ENCODE results near the gene VWA7.

VWA7 gene

DNA sequence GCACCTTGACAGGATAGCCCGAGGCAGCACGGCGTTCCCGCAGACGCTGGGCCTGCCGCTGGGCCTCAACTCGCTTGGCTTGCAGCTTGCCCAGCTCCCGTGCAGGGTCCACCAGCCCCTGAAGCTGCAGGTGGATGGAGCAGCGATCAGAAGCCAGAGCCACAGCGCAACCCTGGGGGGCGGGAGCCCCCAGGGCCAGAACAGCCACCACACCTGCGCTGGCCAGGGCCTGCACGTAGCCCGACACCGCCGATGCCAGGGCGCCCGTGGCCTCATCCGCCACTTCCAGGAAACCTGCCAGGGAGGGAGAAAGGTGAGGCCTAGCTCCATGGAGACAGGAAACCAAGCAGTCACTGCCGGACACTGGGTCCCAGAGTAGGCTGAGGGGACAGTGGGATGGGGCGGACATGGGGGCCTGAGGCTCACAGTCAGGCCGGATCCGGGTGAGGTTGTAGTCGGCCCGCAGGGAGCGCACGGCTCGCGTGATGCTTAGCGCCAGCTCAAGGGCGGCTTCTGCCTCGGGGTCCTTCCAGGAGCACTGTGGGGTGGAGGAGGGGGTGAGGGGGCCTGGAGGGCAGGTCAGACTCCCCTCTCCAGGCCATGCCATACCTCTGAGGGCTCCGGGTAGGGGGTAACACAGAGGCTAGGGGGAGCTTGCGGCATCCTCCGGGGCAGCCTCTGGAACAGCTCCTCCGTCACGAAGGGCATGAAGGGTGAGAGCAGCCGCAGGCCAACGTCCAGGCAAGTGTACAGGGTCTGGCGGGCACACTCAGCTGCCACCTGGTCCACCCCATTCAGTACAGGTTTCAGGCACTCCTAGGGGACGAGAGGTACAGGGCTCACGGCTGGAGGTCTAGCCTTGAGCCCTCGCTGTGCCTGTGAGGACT lies 2.1 kb upstream of the VWA7 start:
- peaks cover 3 to 57% of the 10 kb centered on the region in 2 experiments; a peak in 2 of 3 replicates for H3K36me3 ChIP-seq (ENCODE audit: control insufficient read depth in 2 of 2, insufficient read depth in 1 of 2, low read length in 2 of 2)

DNA sequence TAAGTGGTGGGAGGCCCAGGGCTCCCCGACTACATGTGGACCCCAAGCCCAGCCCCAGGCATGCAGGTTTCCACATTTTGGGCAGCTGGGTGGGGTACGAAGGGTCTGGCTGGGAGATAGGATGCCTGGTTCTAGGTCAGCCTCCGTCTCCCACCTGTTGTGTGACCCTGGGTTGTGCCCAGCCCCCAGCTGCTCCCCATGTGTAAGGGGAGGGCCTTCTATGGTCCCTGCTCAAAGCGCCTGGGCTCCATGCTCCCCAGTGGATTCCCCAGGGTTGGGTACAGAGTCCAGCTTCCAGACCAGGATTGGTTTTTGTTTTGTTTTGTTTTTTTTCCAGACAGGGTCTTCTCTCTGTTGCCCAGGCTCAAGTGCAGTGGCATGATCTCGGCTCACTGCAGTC lies 1.1 kb upstream of the VWA7 start:
- peaks cover 4% of the 10 kb centered on the region for H3K4me1 ChIP-seq (ENCODE audit: control insufficient read depth, insufficient read depth, low read length)
- ChIA-PET CTCF (interaction anchor here (0.6 to 7.5 kb wide), 6 partner anchors 9 to 174 kb away, joined by 3 to 50 read pairs (median 5); partner anchors contain the start of genes LSM2 and VARS1), POLR2A (interaction anchor here (0.6 to 3.3 kb wide), 11 partner anchors 10 to 353 kb away, joined by 3 to 38 read pairs (median 4); partner anchors contain the start of genes DDAH2, HSPA1A, HSPA1B and HSPA1L)
- H3K4me3 ChIP-seq (ENCODE audit: low read depth, low read length), result no peak overlapping the region
- TF ChIP-seq SCRT2 (tag by site-specific recombination; IDR thresholded peaks at IDR 0.05), result peak; percentile 61
- TF ChIP-seq ZNF112 (tag by site-specific recombination; IDR thresholded peaks at IDR 0.05), result no peak
- no peak for TF ChIP-seq BCL11A (tag by site-specific recombination; IDR thresholded peaks at IDR 0.05; ENCODE audit: low read depth)
- TF ChIP-seq GLIS2 (tag by site-specific recombination; IDR thresholded peaks at IDR 0.05), result peak; percentile 10; the same call in 1 of the 2 replicates
- TF ChIP-seq ZBTB7A (tag by site-specific recombination; IDR thresholded peaks at IDR 0.05; ENCODE audit: low read depth), result no peak
- peaks cover 2 to 51% of the 10 kb centered on the region in 2 experiments; a peak in 2 of 3 replicates for H3K36me3 ChIP-seq (ENCODE audit: control insufficient read depth in 2 of 2, insufficient read depth in 1 of 2, low read length in 2 of 2)
- no peaks in the 10 kb centered on the region for H3K9me3 ChIP-seq (ENCODE audit: control insufficient read depth, insufficient read depth, low read depth, low read length)
- H3K27ac ChIP-seq (ENCODE audit: extremely low read depth, low read depth, low read length), result no peak overlapping the region

More for the DNA sequence above, 2.1 kb upstream of the VWA7 start:
- Histone ChIP-seq H3K27ac (ENCODE audit: extremely low read depth, low read depth, low read length) (no peak overlapping the region), H3K9me3 (ENCODE audit: control insufficient read depth, insufficient read depth, low read depth, low read length) (no peaks in the 10 kb centered on the region), H3K4me1 (ENCODE audit: control insufficient read depth, insufficient read depth, low read length) (peaks cover 4% of the 10 kb centered on the region), H3K4me3 (ENCODE audit: low read depth, low read length) (no peak overlapping the region)
- TF ChIP-seq ZNF600 (tag by site-specific recombination; IDR thresholded peaks at IDR 0.05) (0 out of 2 replicates have a peak, but pooled peaks have one; percentile 28), REPIN1 (tag by site-specific recombination; IDR thresholded peaks at IDR 0.05; ENCODE audit: low read depth) (no peak)
- ChIA-PET CTCF (interaction anchor here (0.6 to 7.5 kb wide), 5 partner anchors 10 to 34 kb away, joined by 3 to 50 read pairs (median 5); partner anchors contain the start of genes LSM2 and SAPCD1), POLR2A (interaction anchor here (0.9 to 3.3 kb wide), 5 partner anchors 9 to 84 kb away, joined by 3 to 38 read pairs (median 9); partner anchors contain the start of genes HSPA1B, LSM2, NEU1 and VARS1)

DNA sequence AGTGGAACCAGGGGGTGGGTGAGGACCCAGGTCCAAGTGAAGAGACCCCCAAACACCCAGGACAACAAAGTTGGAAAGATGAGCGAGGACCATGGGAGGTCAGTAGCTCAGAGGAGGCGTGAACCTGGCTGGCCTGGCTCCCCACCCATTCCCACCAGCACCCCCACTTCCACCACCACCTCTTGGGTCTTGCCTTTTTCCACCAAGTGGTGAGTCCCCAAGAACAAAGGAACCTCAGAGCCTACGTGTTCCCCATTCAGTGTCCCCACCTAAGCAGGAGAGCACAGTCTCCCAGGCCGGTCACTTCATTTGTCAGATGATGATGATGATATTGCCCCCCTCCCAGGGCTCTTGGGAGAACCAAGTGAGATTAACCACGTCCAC lies 531 bp upstream of the VWA7 start:
- ChIA-PET POLR2A (interaction anchor here (0.6 to 3.3 kb wide), 19 partner anchors 8 to 353 kb away, joined by 3 to 38 read pairs (median 4); partner anchors contain the start of genes CLIC1, DDAH2, HSPA1A and HSPA1B), CTCF (interaction anchor here (0.6 to 7.5 kb wide), 10 partner anchors 8 to 175 kb away, joined by 3 to 50 read pairs (median 4); partner anchors contain the start of genes LSM2 and VARS1)
- Histone ChIP-seq H3K36me3 (ENCODE audit: control insufficient read depth in 2 of 2, insufficient read depth in 1 of 2, low read length in 2 of 2) (peaks cover 0 to 46% of the 10 kb centered on the region in 2 experiments; a peak in 2 of 3 replicates), H3K4me1 (ENCODE audit: control insufficient read depth, insufficient read depth, low read length) (peaks cover 4% of the 10 kb centered on the region), H3K27ac (ENCODE audit: extremely low read depth, low read depth, low read length) (no peak overlapping the region), H3K9me3 (ENCODE audit: control insufficient read depth, insufficient read depth, low read depth, low read length) (no peaks in the 10 kb centered on the region), H3K4me3 (ENCODE audit: low read depth, low read length) (no peak overlapping the region)
- TF ChIP-seq ZNF785 (tag by site-specific recombination; IDR thresholded peaks at IDR 0.05) (no peak), ZNF175 (tag by site-specific recombination; IDR thresholded peaks at IDR 0.05) (no peak), ZNF2 (tag by site-specific recombination; IDR thresholded peaks at IDR 0.05) (no peak), ZNF621 (tag by site-specific recombination; IDR thresholded peaks at IDR 0.05) (no peak), ZNF623 (tag by site-specific recombination; IDR thresholded peaks at IDR 0.05) (no peak), YY2 (tag by site-specific recombination; IDR thresholded peaks at IDR 0.05) (no peak), ZNF76 (tag by site-specific recombination; IDR thresholded peaks at IDR 0.05; ENCODE audit: borderline replicate concordance, low read depth) (no peak), ZNF324 (tag by site-specific recombination; IDR thresholded peaks at IDR 0.05) (no peak), REPIN1 (tag by site-specific recombination; IDR thresholded peaks at IDR 0.05; ENCODE audit: low read depth) (no peak), ZNF701 (tag by site-specific recombination; IDR thresholded peaks at IDR 0.05) (no peak), ZNF707 (tag by site-specific recombination; IDR thresholded peaks at IDR 0.05) (no peak), ZNF394 (tag by site-specific recombination; IDR thresholded peaks at IDR 0.05; ENCODE audit: borderline replicate concordance) (no peak), ZNF426 (tag by site-specific recombination; IDR thresholded peaks at IDR 0.05) (no peak), ZNF146 (tag by site-specific recombination; IDR thresholded peaks at IDR 0.05) (no peak), ZNF560 (tag by site-specific recombination; IDR thresholded peaks at IDR 0.05; ENCODE audit: borderline replicate concordance) (no peak)
- TF ChIP-seq, protein P1, sequence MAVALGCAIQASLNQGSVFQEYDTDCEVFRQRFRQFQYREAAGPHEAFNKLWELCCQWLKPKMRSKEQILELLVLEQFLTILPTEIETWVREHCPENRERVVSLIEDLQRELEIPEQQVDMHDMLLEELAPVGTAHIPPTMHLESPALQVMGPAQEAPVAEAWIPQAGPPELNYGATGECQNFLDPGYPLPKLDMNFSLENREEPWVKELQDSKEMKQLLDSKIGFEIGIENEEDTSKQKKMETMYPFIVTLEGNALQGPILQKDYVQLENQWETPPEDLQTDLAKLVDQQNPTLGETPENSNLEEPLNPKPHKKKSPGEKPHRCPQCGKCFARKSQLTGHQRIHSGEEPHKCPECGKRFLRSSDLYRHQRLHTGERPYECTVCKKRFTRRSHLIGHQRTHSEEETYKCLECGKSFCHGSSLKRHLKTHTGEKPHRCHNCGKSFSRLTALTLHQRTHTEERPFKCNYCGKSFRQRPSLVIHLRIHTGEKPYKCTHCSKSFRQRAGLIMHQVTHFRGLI (tag by site-specific recombination; IDR thresholded peaks at IDR 0.05), result no peak
- TF ChIP-seq, protein P2, sequence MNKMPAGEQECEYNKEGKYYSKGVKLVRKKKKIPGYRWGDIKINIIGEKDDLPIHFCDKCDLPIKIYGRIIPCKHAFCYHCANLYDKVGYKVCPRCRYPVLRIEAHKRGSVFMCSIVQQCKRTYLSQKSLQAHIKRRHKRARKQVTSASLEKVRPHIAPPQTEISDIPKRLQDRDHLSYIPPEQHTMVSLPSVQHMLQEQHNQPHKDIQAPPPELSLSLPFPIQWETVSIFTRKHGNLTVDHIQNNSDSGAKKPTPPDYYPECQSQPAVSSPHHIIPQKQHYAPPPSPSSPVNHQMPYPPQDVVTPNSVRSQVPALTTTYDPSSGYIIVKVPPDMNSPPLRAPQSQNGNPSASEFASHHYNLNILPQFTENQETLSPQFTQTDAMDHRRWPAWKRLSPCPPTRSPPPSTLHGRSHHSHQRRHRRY (tag by site-specific recombination; IDR thresholded peaks at IDR 0.05), result no peak
